Coronary artery (tissue), 2 donors: ENCODE data around the gene CD84.

Source experiments
- DNase-seq: peaks from one replicate; pipeline ENCODE4 v3.0.0-alpha.2; 2017; ENCODE audit warnings: low spot score
- H3K27ac ChIP-seq, 2 donors: fragments of 200-600 bp; sonication (generic); one replicate each; pipeline ENCODE4 v1.5.1; 2016 to 2019
- H3K4me3 ChIP-seq: fragments of 200-600 bp; sonication (generic); 2 replicates; pipeline ENCODE4 v1.5.1; 2016; ENCODE audit warnings: mild to moderate bottlenecking, moderate library complexity
- TF ChIP-seq, protein P1 (sequence below): fragments of 200-600 bp; sonication (generic); IDR thresholded peaks from one replicate; pipeline ENCODE4 v1.5.1; 2019; ENCODE audit warnings: antibody characterized with exemption

The CD84 gene

DNA sequence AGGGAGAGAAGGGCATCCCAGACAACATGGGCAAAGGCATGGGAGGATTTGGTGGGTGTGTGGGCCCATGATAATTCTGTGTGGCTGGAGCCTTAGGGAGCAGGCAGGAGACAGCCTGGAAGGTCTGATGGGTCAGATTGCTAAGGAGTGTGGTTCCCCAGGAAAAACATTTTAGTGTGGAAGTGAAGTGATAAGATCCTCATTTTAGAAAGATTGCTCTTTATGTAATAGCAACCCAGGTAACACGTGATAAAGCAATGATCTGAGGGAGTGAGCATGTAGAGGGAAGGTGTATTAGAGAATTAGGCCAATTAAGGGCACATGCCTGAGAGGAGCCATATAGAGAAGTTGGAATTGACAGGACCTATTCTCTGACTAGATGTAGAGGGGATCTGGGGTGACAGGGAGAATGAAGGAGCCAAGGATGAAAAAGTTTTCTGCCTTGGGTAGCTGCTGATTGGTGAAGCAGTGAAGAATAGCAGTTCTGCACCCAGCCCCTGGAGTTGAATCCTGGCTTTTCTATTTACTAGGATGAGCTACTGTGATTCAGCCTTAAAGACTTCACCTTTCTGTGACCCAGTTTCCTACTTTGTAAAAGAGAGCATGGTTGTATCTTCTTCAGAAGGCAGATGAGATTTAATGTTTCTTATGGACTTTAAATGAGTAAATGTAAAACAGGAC, 37.5 kb downstream of the CD84 start:
- DNase-seq, result no peak
- no peak overlapping the region for H3K27ac ChIP-seq
- TF ChIP-seq, protein P1, sequence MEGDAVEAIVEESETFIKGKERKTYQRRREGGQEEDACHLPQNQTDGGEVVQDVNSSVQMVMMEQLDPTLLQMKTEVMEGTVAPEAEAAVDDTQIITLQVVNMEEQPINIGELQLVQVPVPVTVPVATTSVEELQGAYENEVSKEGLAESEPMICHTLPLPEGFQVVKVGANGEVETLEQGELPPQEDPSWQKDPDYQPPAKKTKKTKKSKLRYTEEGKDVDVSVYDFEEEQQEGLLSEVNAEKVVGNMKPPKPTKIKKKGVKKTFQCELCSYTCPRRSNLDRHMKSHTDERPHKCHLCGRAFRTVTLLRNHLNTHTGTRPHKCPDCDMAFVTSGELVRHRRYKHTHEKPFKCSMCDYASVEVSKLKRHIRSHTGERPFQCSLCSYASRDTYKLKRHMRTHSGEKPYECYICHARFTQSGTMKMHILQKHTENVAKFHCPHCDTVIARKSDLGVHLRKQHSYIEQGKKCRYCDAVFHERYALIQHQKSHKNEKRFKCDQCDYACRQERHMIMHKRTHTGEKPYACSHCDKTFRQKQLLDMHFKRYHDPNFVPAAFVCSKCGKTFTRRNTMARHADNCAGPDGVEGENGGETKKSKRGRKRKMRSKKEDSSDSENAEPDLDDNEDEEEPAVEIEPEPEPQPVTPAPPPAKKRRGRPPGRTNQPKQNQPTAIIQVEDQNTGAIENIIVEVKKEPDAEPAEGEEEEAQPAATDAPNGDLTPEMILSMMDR, result no peak
- no peak overlapping the region for H3K4me3 ChIP-seq

DNA sequence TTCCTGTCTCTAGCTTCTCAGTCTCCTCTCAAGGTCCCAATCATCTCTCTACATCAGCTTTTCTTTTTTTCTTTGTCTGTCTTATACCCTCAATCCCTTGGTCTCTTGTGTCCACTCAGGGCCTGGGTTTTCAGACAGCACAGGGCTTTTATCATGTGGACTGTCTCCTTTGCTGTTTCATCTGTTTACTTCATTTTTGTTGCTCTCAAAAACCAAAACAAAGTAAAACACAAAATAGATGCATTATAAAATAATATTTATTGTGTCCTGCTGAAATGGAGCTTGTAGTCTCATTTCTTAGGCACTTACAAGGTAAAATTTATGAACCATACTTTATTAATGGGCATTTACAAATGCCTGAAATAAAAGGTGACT, 38.5 kb downstream of the CD84 start:
- Histone ChIP-seq H3K4me3 (no peak overlapping the region), H3K27ac (no peak overlapping the region)
- TF ChIP-seq, protein P1, result no peak
- DNase-seq, result no peak

DNA sequence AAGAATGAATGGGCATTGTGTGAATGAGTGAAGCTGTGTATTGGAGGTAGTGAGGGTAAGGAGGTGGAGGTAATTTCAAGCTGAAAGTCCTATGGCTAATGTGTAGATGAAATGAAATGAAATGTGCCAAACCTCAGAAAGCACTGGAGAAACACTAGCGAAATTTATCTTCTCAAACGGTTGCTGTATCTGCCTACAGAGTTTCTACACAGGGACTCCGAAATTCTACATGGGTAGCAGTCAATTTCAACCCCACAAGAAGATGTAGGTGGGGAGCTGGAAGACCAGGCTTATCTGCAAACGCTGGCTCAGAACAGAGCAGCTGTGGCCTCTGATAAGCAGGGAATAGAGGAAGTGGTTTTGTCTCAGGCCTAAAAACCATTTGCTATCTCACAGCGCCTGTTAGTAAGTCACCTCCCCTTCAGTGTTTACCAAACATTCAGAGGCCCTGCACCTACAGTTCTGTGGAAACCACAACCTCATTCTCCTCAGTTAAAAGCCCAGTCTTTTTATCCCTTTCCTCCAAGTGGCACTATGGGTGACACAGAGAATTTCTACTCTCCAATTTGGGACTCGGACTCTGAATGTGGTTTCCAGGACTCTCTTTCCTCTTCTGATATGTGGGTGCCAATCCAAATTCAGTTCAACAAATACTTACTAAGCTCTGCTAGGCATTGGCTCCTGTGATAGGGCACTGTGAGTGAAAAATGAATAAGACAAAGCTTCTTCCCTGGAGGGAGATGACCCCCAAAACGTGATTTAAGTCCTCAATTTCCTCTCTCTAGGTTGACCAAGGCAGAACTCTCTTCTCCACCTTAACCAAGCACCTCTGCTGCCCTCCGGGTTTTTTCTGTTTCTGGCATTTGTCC, 39.1 kb downstream of the CD84 start:
- TF ChIP-seq, protein P1, result no peak
- DNase-seq, result no peak
- Histone ChIP-seq H3K27ac (no peak overlapping the region), H3K4me3 (no peak overlapping the region)

DNA sequence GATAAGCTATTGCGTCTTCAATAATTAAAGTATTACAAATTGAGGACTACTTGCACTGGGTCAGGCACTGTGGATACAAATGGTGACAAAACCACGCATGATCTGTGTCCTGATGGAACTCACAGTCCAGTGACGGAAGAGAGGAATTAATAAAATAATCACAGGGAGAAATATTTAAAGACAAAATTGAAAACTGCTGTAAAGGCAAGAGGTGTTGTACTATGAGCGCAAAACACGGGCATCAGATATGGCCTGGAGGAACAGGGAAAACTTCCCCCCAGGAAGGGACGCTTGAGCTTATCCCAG, 39.7 kb downstream of the CD84 start:
- TF ChIP-seq, protein P1, result no peak
- no peak overlapping the region for H3K27ac ChIP-seq
- DNase-seq, result no peak
- H3K4me3 ChIP-seq, result no peak overlapping the region

DNA sequence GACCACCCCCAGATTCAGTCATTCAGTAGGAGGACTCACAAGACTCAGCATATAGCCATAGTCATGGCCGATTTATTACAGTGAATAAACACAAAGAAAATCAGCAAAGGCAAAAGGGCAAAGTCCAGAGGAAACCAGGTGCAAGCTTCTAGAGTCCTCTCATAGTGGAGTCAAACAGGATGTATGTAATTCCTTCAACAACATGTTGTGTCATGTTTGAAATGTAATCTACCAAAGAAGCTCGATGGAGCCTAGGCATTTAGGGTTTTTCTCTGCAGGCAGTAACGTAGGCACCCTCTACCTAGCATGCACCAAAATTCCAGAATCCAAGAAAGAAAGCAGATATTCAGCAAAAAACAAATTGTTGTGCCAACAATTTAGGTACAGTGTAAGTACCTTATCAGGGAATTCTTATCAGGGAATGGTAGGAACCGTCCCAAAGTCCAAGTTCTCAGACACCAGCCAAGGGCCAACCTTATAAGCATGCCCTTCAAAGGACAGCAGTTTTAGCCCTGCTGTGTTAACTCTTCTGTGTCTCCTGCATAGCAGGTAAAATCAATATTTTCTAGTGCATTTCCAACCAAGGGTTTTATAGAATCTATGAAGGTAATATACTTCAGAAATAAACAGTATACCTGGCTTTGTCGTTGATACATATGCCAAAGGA, 40.2 kb downstream of the CD84 start:
- TF ChIP-seq, protein P1, result no peak
- H3K27ac ChIP-seq, result no peak overlapping the region
- H3K4me3 ChIP-seq, result no peak overlapping the region
- DNase-seq, result no peak

DNA sequence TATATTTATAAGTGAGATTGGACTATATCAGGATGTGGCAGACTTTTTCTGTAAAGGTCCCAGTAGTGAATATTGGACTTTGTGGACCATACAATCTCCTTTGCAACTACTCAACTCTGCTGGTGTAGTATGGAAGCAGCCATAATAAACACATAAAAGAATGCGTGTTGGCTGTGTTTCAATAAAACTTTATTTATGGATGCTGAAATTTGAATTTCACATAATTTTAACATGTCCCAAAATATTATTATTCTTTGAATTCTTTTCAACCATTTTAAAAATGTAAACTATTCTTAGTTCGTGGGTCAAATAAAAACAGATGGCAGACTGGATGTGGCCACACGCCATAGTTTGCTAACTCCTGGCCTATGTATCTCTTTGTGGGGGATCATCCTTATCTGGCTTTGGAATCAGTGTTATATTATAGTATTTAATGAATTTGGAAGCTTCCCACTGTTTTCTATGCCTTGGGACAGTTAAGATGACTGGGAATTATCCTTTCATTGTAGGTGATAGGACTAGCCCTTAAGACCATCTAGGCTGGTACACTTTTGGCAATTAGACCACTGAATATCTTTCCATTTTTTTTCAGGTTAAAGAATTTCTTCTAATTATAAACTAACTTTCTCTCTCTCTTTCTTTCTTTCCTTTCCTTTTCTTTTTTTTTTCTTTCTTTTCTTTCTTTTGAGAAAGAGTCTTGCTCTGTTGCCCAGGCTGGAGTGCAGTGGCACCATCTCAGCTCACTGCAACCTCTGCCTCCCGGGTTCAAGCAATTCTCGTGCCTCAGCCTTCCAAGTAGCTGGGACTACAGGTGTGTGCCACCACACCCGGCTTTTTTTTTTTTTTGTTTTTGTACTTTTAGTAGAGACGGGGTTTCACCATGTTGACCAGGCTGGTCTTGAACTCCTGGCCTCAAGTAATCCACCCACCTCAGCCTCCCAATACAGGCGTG, 41.3 kb downstream of the CD84 start:
- TF ChIP-seq, protein P1, result no peak
- H3K4me3 ChIP-seq, result no peak overlapping the region
- no peak for DNase-seq
- H3K27ac ChIP-seq, result no peak overlapping the region
